Mesenchymal stem cell (in vitro differentiated cells and primary cell): ENCODE measurements around the gene BCL6.

ENCODE experiments used
- DNase-seq: peaks from one replicate; pipeline ENCODE4 v3.0.0-alpha.2; 2013
- H2AFZ ChIP-seq: one replicate; pipeline ENCODE4 v1.6.1; 2013; ENCODE audit warnings: low read depth, mild to moderate bottlenecking, control low read depth, inconsistent platforms, low read length, moderate library complexity
- H2AK5ac ChIP-seq: 2 replicates; pipeline ENCODE4 v1.6.1; 2013; ENCODE audit warnings: low read length, moderate library complexity, mild to moderate bottlenecking, inconsistent platforms; ENCODE audit not compliant: severe bottlenecking
- H2BK120ac ChIP-seq: one replicate; pipeline ENCODE4 v1.6.1; 2013; ENCODE audit warnings: low read depth, mild to moderate bottlenecking, inconsistent platforms, low read length, moderate library complexity
- H2BK12ac ChIP-seq, 2 experiments: one replicate each; pipeline ENCODE4 v1.6.1; 2013; ENCODE audit warnings: inconsistent platforms in 2 of 2, low read length in 2 of 2, mild to moderate bottlenecking in 2 of 2, moderate library complexity in 2 of 2, control low read depth in 1 of 2
- H2BK15ac ChIP-seq: one replicate; pipeline ENCODE4 v1.6.1; 2013; ENCODE audit warnings: mild to moderate bottlenecking, low read depth, inconsistent platforms; ENCODE audit not compliant: poor library complexity, severe bottlenecking
- H2BK5ac ChIP-seq: 2 replicates; pipeline ENCODE4 v1.6.1; 2013; ENCODE audit warnings: low read depth, mild to moderate bottlenecking, low read length, control low read depth, inconsistent platforms; ENCODE audit not compliant: poor library complexity, severe bottlenecking
- H3K14ac ChIP-seq, 2 experiments: one replicate each; pipeline ENCODE4 v1.6.1; 2013; ENCODE audit warnings: inconsistent platforms in 2 of 2, low read length in 2 of 2, control low read depth in 1 of 2, mild to moderate bottlenecking in 1 of 2, moderate library complexity in 1 of 2
- H3K18ac ChIP-seq, 2 experiments: one replicate each; pipeline ENCODE4 v1.6.1; 2013; ENCODE audit warnings: inconsistent platforms in 2 of 2, low read length in 2 of 2, control low read depth in 1 of 2, low read depth in 1 of 2, mild to moderate bottlenecking in 1 of 2
- H3K23ac ChIP-seq, 2 experiments: one replicate each; pipeline ENCODE4 v1.6.1; 2013; ENCODE audit warnings: inconsistent platforms in 2 of 2, low read length in 2 of 2, mild to moderate bottlenecking in 2 of 2, moderate library complexity in 2 of 2, control low read depth in 1 of 2
- H3K27ac ChIP-seq: 2 replicates; pipeline ENCODE4 v1.5.1; 2013; ENCODE audit warnings: mild to moderate bottlenecking, moderate library complexity, low read length, control low read depth, inconsistent platforms; ENCODE audit not compliant: poor library complexity, severe bottlenecking
- H3K27me3 ChIP-seq, 2 experiments: 2 replicates each; pipeline versions ENCODE4 v1.6.1 to v1.7.0; 2013; ENCODE audit warnings: low read length in 2 of 2, mild to moderate bottlenecking in 2 of 2, moderate library complexity in 2 of 2, control low read depth in 1 of 2, inconsistent platforms in 1 of 2; ENCODE audit not compliant: control insufficient read depth in 1 of 2, insufficient read depth in 1 of 2
- H3K36me3 ChIP-seq, 2 experiments: 2 replicates each; pipeline versions ENCODE4 v1.6.1 to v1.7.0; 2013; ENCODE audit warnings: low read length in 2 of 2, control low read depth in 1 of 2, inconsistent platforms in 1 of 2, low read depth in 1 of 2, mild to moderate bottlenecking in 1 of 2; ENCODE audit not compliant: insufficient read depth in 2 of 2, control insufficient read depth in 1 of 2
- H3K4ac ChIP-seq, 2 experiments: one replicate each; pipeline ENCODE4 v1.6.1; 2013; ENCODE audit warnings: inconsistent platforms in 2 of 2, low read length in 2 of 2, mild to moderate bottlenecking in 2 of 2, moderate library complexity in 2 of 2, control low read depth in 1 of 2, low read depth in 1 of 2
- H3K4me1 ChIP-seq: 2 replicates; pipeline ENCODE4 v1.6.1; 2013; ENCODE audit warnings: low read depth, low read length, control low read depth; ENCODE audit not compliant: control insufficient read depth, insufficient read depth
- H3K4me2 ChIP-seq: 2 replicates; pipeline ENCODE4 v1.6.1; 2013; ENCODE audit warnings: low read length, mild to moderate bottlenecking, inconsistent platforms; ENCODE audit not compliant: poor library complexity, severe bottlenecking
- H3K4me3 ChIP-seq, 2 experiments: 2 replicates each; pipeline versions ENCODE4 v1.5.1 to v1.7.0; 2013; ENCODE audit warnings: low read length in 2 of 2, mild to moderate bottlenecking in 2 of 2, control low read depth in 1 of 2, low read depth in 1 of 2; ENCODE audit not compliant: insufficient read depth in 1 of 2
- H3K79me1 ChIP-seq: replicated peaks from 2 replicates; pipeline ENCODE4 v1.6.1; 2013; ENCODE audit warnings: mild to moderate bottlenecking, control low read depth, low read length, inconsistent platforms; ENCODE audit not compliant: poor library complexity, severe bottlenecking
- H3K9ac ChIP-seq: 2 replicates; pipeline ENCODE4 v1.7.0; 2013; ENCODE audit warnings: mild to moderate bottlenecking, low read length, moderate library complexity
- H3K9me3 ChIP-seq: 2 replicates; pipeline ENCODE4 v1.7.0; 2013; ENCODE audit warnings: mild to moderate bottlenecking, low read length; ENCODE audit not compliant: control insufficient read depth
- H4K8ac ChIP-seq: one replicate; pipeline ENCODE4 v1.6.1; 2013; ENCODE audit warnings: inconsistent platforms, mild to moderate bottlenecking, low read length, moderate library complexity
- H4K91ac ChIP-seq: one replicate; pipeline ENCODE4 v1.6.1; 2013; ENCODE audit warnings: mild to moderate bottlenecking, low read length, inconsistent platforms
- WGBS: methylation state at CpG from one replicate; pipeline ENCODE4 v1.1.7; 2013; ENCODE audit warnings: mixed read lengths; 5-methylcytosine and 5-hydroxymethylcytosine counted together

Gene BCL6

DNA sequence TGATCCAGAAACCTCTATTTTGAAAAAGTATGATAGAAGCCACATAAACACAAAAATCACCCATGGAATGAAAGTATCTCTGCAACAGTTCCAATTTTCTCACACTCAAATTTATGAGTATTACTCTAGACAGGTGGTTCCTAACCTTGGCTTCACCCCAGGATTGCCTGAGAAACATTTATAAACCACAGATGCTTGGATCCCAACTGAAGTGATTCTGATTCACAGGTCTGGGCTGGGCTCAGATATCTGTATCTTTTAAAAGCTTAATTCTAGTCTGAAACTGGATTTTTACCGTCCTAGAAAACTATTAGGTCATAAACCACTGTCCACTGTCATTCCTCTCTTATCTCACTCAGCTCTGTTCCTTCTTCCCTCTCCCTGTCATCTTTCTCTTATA is 67.7 kb downstream of the BCL6 start:
- H3K79me1 ChIP-seq = no peaks in the 10 kb centered on the region
- H3K18ac ChIP-seq = no peak overlapping the region
- no peak overlapping the region for H4K91ac ChIP-seq
- H3K4ac ChIP-seq = no peak overlapping the region
- no peak overlapping the region for H2AK5ac ChIP-seq
- no peak overlapping the region for H3K14ac ChIP-seq
- H3K27me3 ChIP-seq = peaks cover 7 to 24% of the 10 kb centered on the region in 2 experiments
- H3K9ac ChIP-seq = no peak overlapping the region
- no peak overlapping the region for H3K23ac ChIP-seq
- WGBS = 55% methylated on average over 1 of the region's 1 CpG
- H2BK120ac ChIP-seq = no peak overlapping the region
- H2BK12ac ChIP-seq = no peak overlapping the region
- H3K36me3 ChIP-seq = no peaks in the 10 kb centered on the region
- no peak overlapping the region for H3K27ac ChIP-seq
- no peak overlapping the region for H2BK15ac ChIP-seq
- no peaks in the 10 kb centered on the region for H3K9me3 ChIP-seq
- H3K4me3 ChIP-seq = no peak overlapping the region
- DNase-seq = no peak
- no peak overlapping the region for H2AFZ ChIP-seq
- no peak overlapping the region for H2BK5ac ChIP-seq
- no peak overlapping the region for H3K4me2 ChIP-seq
- H4K8ac ChIP-seq = no peak overlapping the region
- H3K4me1 ChIP-seq = no peaks in the 10 kb centered on the region

DNA sequence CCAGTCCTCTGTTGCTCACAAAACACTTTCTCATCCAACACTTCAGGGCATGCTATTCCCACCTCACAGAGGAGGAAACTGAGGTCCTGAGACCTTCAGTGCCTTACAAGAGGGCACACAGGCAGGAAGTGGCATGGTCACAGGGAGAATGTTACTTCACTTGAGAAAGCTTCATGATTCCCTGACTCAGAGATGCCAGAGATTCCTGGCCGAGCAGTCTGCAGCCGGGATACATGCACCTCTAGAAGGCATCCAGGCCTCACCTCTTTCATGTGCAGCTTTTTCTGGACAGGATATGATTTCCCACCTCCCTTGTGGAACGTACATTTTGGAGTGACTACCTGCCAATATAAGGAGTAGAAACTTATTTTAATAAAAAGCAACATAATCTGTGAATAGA is 72.3 kb downstream of the BCL6 start:
- Histone ChIP-seq H3K79me1 (no peaks in the 10 kb centered on the region), H3K4ac (no peak overlapping the region), H3K9me3 (no peaks in the 10 kb centered on the region), H2BK120ac (no peak overlapping the region), H3K27ac (no peak overlapping the region), H3K27me3 (peaks cover 36 to 68% of the 10 kb centered on the region in 2 experiments), H4K8ac (no peak overlapping the region), H2AK5ac (no peak overlapping the region), H2BK5ac (no peak overlapping the region), H3K36me3 (no peaks in the 10 kb centered on the region), H3K18ac (no peak overlapping the region), H3K4me3 (no peak overlapping the region), H2BK12ac (no peak overlapping the region), H3K14ac (no peak overlapping the region), H3K4me1 (peaks cover 4% of the 10 kb centered on the region), H2AFZ (no peak overlapping the region), H3K23ac (no peak overlapping the region), H2BK15ac (no peak overlapping the region), H3K9ac (no peak overlapping the region), H3K4me2 (no peak overlapping the region), H4K91ac (no peak overlapping the region)
- WGBS = 43% methylated on average over 2 of the region's 3 CpGs
- DNase-seq = no peak
